Glomerular visceral epithelial cell (primary cell): Measurements from ENCODE around the gene RSPO1.

ENCODE experiments used
- DNase-seq: peaks from one replicate; pipeline ENCODE4 v3.0.0-alpha.2; 2016; ENCODE audit errors: extremely low spot score

The RSPO1 gene

DNA sequence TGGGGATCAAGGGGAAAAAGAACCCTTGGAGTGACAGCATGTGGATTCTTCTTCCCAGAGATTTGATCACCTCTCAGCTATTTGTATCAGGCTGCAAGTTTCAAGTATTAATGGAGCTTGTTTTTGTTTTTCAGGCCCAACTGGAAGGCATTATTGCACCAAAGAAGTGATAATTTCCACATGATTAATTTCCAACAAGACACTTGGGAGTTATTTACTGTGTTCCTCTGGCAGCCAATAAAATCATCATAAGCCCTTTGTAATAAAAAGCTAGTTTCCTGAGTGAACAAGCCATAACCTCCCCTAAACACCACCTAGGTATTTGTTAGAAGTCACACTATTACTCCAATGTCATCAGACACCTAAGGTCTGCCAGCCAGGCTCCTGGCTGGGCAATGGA, 69.8 kb downstream of the RSPO1 start:
- DNase-seq: no peak

- DNase-seq: no peak
Measured at GRCh38 chr1:37562984-37563383, 71.7 kb downstream of the RSPO1 start.
